Fibroblast of lung (primary cell): ENCODE measurements around the gene LDLRAD3. TPM values are rescaled to one million over a fixed set of nuclear protein-coding genes. Genes with fewer than 3 reads are reported as not detected.

Source experiments
- DNase-seq, 2 donors: peaks; one replicate each; pipeline versions ENCODE4 v3.0.0 to v3.0.0-alpha.2; 2010; ENCODE audit warnings: low read depth in 2 of 2
- H2AFZ ChIP-seq: 2 replicates; pipeline ENCODE4 v1.5.1; 2012; ENCODE audit warnings: low read length, control low read depth, inconsistent platforms
- H3K27ac ChIP-seq: 2 replicates; pipeline ENCODE4 v1.5.1; 2011; ENCODE audit warnings: low read length, control low read depth; ENCODE audit not compliant: insufficient read depth
- H3K27me3 ChIP-seq: 2 replicates; pipeline ENCODE4 v1.5.1; 2011; ENCODE audit warnings: mild to moderate bottlenecking, low read length; ENCODE audit not compliant: control insufficient read depth, insufficient read depth
- H3K36me3 ChIP-seq: 2 replicates; pipeline ENCODE4 v1.5.1; 2011; ENCODE audit warnings: low read length; ENCODE audit not compliant: control insufficient read depth, insufficient read depth
- H3K4me1 ChIP-seq: 2 replicates; pipeline ENCODE4 v1.5.1; 2011; ENCODE audit warnings: low read length; ENCODE audit not compliant: control insufficient read depth, insufficient read depth; ENCODE audit errors: extremely low read depth
- H3K4me2 ChIP-seq: 2 replicates; pipeline ENCODE4 v1.5.1; 2011; ENCODE audit warnings: low read length, control low read depth; ENCODE audit not compliant: insufficient read depth; ENCODE audit errors: extremely low read depth
- H3K4me3 ChIP-seq, 4 experiments: fragments of 200-600 bp in 1 of 4; sonication (generic) in 1 of 4; replicated peaks in 1 of 4; 2 replicates each; pipeline ENCODE4 v1.5.1; 2011 to 2016; ENCODE audit warnings: low read length in 4 of 4, low read depth in 3 of 4, mild to moderate bottlenecking in 3 of 4, control low read depth in 2 of 4, inconsistent platforms in 1 of 4, mixed read lengths in 1 of 4; ENCODE audit not compliant: insufficient read depth in 1 of 4; ENCODE audit errors: control extremely low read depth in 1 of 4
- H3K79me2 ChIP-seq: 2 replicates; pipeline ENCODE4 v1.5.1; 2012; ENCODE audit warnings: mild to moderate bottlenecking, low read length, inconsistent platforms; ENCODE audit not compliant: control insufficient read depth, insufficient read depth
- H3K9ac ChIP-seq: 2 replicates; pipeline ENCODE4 v1.5.1; 2011; ENCODE audit warnings: mild to moderate bottlenecking, low read length, control low read depth; ENCODE audit not compliant: insufficient read depth
- H3K9me3 ChIP-seq: 2 replicates; pipeline ENCODE4 v1.5.1; 2012; ENCODE audit warnings: low read depth, low read length; ENCODE audit not compliant: control insufficient read depth, insufficient read depth
- H4K20me1 ChIP-seq: 2 replicates; pipeline ENCODE4 v1.5.1; 2011; ENCODE audit warnings: low read length; ENCODE audit not compliant: control insufficient read depth, insufficient read depth; ENCODE audit errors: extremely low read depth
- CTCF ChIP-seq, 2 donors: IDR thresholded peaks in 1 of 2; conservative IDR thresholded peaks in 1 of 2; 1 replicate in 1 of 2; 2 replicates in 1 of 2; pipeline ENCODE4 v1.5.1; 2011 to 2012; ENCODE audit warnings: low read length in 2 of 2, control low read depth in 1 of 2, inconsistent platforms in 1 of 2, low read depth in 1 of 2, mild to moderate bottlenecking in 1 of 2
- EZH2 ChIP-seq: IDR thresholded peaks from 2 replicates; pipeline ENCODE4 v1.5.1; 2012; ENCODE audit warnings: low read length, control low read depth, mild to moderate bottlenecking; ENCODE audit errors: missing control alignments
- polyA plus RNA-seq, 2 donors: library from polyadenylated mRNA; depleted of rRNA in 1 of 2; stranded (reverse) in 1 of 2; unstranded in 1 of 2; fragments of >200 nt; gene quantifications; 2 replicates each; pipeline ENCODE4 v1.2.1, GENCODE V29; 2011 to 2012; ENCODE audit warnings: missing spikeins in 1 of 2
- total RNA-seq: library from RNA; depleted of rRNA; stranded (reverse); fragments of >200 nt; gene quantifications from 2 replicates; pipeline ENCODE4 v1.2.1, GENCODE V29; 2014

The LDLRAD3 gene
- total and polyA plus RNA-seq, 2 donors (not counting 1 experiment from before 2014, with no cell fraction given) = 3.8 to 7.8 TPM

- Histone ChIP-seq H2AFZ (no peak overlapping the region), H4K20me1 (no peaks in the 10 kb centered on the region), H3K27me3 (no peaks in the 10 kb centered on the region), H3K4me2 (no peak overlapping the region), H3K79me2 (no peaks in the 10 kb centered on the region), H3K36me3 (no peaks in the 10 kb centered on the region), H3K9me3 (no peaks in the 10 kb centered on the region), H3K4me3 (no peak overlapping the region), H3K27ac (no peak overlapping the region), H3K9ac (no peak overlapping the region), H3K4me1 (no peaks in the 10 kb centered on the region)
- DNase-seq = no peak
- TF ChIP-seq CTCF (conservative IDR thresholded peaks at IDR 0.05 in 1 of 2, IDR thresholded peaks at IDR 0.05 in 1 of 2; ENCODE audit: low read depth in 1 of 2, low read length in 2 of 2) (no peak), EZH2 (no peak)
Measured at GRCh38 chr11:36264973-36265344, 321.1 kb downstream of the LDLRAD3 start.

GRCh38 chr11:36265793-36266628 is 322.1 kb downstream of the LDLRAD3 start:
- Histone ChIP-seq H3K4me3 (no peak overlapping the region), H3K4me2 (no peak overlapping the region), H3K27me3 (no peaks in the 10 kb centered on the region), H3K4me1 (no peaks in the 10 kb centered on the region), H4K20me1 (no peaks in the 10 kb centered on the region), H3K27ac (no peak overlapping the region), H3K36me3 (no peaks in the 10 kb centered on the region), H2AFZ (no peak overlapping the region), H3K9me3 (no peaks in the 10 kb centered on the region), H3K9ac (no peak overlapping the region), H3K79me2 (no peaks in the 10 kb centered on the region)
- TF ChIP-seq CTCF (conservative IDR thresholded peaks at IDR 0.05 in 1 of 2, IDR thresholded peaks at IDR 0.05 in 1 of 2; ENCODE audit: low read depth in 1 of 2, low read length in 2 of 2) (peak; percentile 79 to 86), EZH2 (no peak)
- peak; percentile 17 to 46 for DNase-seq

- TF ChIP-seq CTCF (conservative IDR thresholded peaks at IDR 0.05 in 1 of 2, IDR thresholded peaks at IDR 0.05 in 1 of 2; ENCODE audit: low read depth in 1 of 2, low read length in 2 of 2) = no peak
- no peak for TF ChIP-seq EZH2
- DNase-seq = no peak
- no peaks in the 10 kb centered on the region for H3K9me3 ChIP-seq
Measured at GRCh38 chr11:36266767-36267166, 322.9 kb downstream of the LDLRAD3 start.

More at GRCh38 chr11:36266767-36267166, 322.9 kb downstream of the LDLRAD3 start:
- Histone ChIP-seq H3K27me3 (no peaks in the 10 kb centered on the region), H2AFZ (no peak overlapping the region), H3K9ac (no peak overlapping the region), H3K4me2 (no peak overlapping the region), H4K20me1 (no peaks in the 10 kb centered on the region), H3K4me1 (no peaks in the 10 kb centered on the region), H3K79me2 (no peaks in the 10 kb centered on the region), H3K36me3 (no peaks in the 10 kb centered on the region), H3K4me3 (no peak overlapping the region), H3K27ac (no peak overlapping the region)
